Stimulated activated memory B cell treated with anti-CD40 and anti-IgM and Interleukin-4, amounts not matched to agents 10 μg/mL and 1 μg/mL and 100 μg/mL, for 72 hours (primary cell): ENCODE measurements around the gene SLC25A36.
A peak's percentile ranks its signal among the peaks of the same experiment; 100 is the strongest.
"Not testable (repeated sequence)": the region's sequence is repeated elsewhere in the genome, so short reads cannot be mapped to it uniquely, and the experiment has no call there.

Experiments used
- ATAC-seq: fragments of 150-1000 bp; cut with Tn5 transposase; 2 replicates; pipeline ENCODE4 v1.10.0; 2021
- H3K27ac Mint-ChIP-seq: one replicate; pipeline ENCODE4 v1.8.0; 2022; ENCODE audit warnings: mild to moderate bottlenecking, mixed read lengths
- H3K27me3 Mint-ChIP-seq: one replicate; pipeline ENCODE4 v1.8.0; 2022; ENCODE audit warnings: mixed read lengths
- H3K36me3 Mint-ChIP-seq: one replicate; pipeline ENCODE4 v1.8.0; 2022; ENCODE audit warnings: mixed read lengths
- H3K4me1 Mint-ChIP-seq: one replicate; pipeline ENCODE4 v1.8.0; 2022; ENCODE audit warnings: mixed read lengths
- H3K4me3 Mint-ChIP-seq: one replicate; pipeline ENCODE4 v1.8.0; 2022; ENCODE audit warnings: mild to moderate bottlenecking, moderate library complexity, mixed read lengths
- H3K9me3 Mint-ChIP-seq: one replicate; pipeline ENCODE4 v1.8.0; 2022; ENCODE audit warnings: mixed read lengths

SLC25A36 gene

DNA sequence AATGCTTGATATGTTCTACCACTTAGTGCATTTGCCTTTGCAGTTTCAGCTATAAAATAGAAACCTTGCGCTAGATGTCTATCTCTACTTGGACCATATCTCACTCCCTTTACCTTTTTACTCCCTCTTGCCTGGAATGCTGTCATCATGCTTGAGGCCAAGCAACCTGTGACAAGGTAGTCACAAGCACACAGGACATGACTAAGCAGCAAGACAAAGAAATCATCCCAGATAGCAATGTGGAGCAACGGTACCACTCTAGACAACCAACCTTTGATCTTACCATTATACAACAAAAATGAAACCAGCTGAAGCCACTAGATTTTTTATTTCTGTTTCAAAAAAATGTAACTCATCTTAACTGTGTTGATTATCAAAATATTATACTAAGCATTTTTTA, 59.0 kb downstream of the SLC25A36 start:
- no peak overlapping the region for H3K27ac Mint-ChIP-seq
- H3K9me3 Mint-ChIP-seq = no peaks in the 10 kb centered on the region
- no peak for ATAC-seq
- no peaks in the 10 kb centered on the region for H3K4me1 Mint-ChIP-seq
- H3K4me3 Mint-ChIP-seq = no peak overlapping the region
- H3K36me3 Mint-ChIP-seq = no peaks in the 10 kb centered on the region
- H3K27me3 Mint-ChIP-seq = no peaks in the 10 kb centered on the region

DNA sequence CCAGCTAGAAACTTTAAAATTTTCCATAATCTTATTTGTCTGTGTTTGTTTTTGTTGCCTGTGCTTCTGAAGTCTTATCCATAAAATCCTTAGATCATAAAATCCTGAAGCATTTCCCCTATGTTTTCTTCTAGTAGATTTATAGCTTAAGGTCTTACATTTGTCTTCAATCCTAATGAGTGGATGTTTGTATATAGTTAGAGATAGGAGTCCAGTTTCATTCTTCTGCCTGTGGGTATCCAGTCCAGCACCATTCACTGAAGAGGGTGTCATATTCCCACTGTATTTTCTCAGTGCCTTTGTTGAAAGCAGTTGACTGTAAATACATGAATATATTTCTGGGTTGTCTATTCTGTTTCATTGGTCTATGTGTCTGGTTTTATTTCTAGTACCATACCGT, 64.7 kb downstream of the SLC25A36 start:
- no peak overlapping the region for H3K27ac Mint-ChIP-seq
- no peaks in the 10 kb centered on the region for H3K36me3 Mint-ChIP-seq
- H3K27me3 Mint-ChIP-seq = peaks cover 44% of the 10 kb centered on the region
- no peak overlapping the region for H3K4me3 Mint-ChIP-seq
- no peak for ATAC-seq
- no peaks in the 10 kb centered on the region for H3K9me3 Mint-ChIP-seq
- peaks cover 2% of the 10 kb centered on the region for H3K4me1 Mint-ChIP-seq

DNA sequence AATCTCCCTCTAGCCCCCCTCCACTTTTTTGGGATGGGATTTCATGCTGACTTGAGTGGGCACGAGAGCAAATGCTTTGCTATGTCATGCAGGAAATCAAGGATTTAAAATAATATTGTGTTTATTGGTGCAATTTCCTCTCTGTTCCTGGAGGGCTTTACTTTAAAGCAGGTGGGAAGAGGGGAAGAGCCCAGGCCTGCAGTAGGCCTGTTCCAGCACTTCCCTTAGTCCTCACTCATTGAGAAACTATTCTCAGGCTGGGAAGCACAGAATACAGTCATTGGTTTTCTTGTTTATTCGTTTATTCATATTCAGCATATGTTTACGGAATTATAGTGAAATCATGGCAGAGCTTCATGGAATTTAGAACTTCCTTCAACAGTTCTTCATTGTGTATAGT, 67.9 kb downstream of the SLC25A36 start:
- Mint-ChIP-seq H3K9me3 (no peaks in the 10 kb centered on the region), H3K36me3 (no peaks in the 10 kb centered on the region), H3K4me3 (no peak overlapping the region), H3K27ac (no peak overlapping the region), H3K4me1 (peaks cover 7% of the 10 kb centered on the region), H3K27me3 (peaks cover 44% of the 10 kb centered on the region)
- no peak for ATAC-seq

DNA sequence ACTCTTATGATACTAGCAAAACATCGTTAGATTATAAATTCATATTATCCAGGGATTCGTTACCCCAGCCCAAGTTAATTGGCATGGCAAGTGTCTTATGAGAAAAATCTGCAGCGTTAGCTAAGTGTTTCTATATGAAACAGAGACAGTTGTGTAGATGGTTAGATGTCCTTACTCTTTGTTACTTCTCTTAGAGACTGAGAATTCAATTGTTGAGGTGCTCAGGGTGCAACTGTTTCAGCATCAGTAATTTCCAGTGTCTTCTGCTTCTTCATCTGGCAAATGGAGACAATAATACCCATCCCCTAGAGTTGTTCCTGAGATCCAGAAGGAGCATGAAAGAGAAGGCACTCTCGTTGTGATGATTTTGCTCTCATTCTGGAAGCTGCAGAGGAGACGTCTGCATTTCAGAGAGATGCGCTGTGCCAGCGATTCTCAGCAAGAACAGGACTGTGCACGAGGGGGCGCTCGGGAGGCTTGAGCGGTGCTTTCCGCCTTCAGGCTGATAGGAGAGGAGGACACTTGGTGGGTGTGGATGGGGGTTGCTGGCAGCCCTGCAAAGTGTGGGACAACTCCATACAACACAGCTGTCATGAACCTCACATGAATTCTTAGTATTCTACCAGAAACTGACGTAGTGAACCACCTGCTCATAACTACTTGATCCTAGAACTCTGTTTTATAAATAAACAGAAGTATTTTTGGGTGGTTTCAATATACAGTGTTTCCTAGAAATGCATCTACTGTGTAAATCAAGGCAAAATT, 69.8 kb downstream of the SLC25A36 start:
- Mint-ChIP-seq H3K9me3 (no peaks in the 10 kb centered on the region), H3K27me3 (peaks cover 45% of the 10 kb centered on the region), H3K36me3 (no peaks in the 10 kb centered on the region), H3K4me3 (no peak overlapping the region), H3K27ac (no peak overlapping the region), H3K4me1 (peaks cover 7% of the 10 kb centered on the region)
- ATAC-seq = peak; percentile 67

DNA sequence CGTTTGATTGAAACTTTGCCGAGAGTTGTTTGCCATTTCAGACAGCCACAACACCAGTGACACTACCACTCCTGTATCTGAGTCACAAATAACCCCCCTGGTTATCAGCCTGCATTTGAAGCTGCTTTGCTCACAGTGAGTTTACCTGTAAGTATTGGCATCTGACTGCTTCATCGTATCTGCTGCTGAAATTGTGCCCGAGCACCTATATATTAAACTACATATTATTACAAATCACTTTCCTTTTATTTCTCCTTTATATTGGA, 70.3 kb downstream of the SLC25A36 start:
- Mint-ChIP-seq H3K4me1 (peaks cover 7% of the 10 kb centered on the region), H3K27ac (no peak overlapping the region), H3K4me3 (no peak overlapping the region), H3K9me3 (no peaks in the 10 kb centered on the region), H3K27me3 (peaks cover 41% of the 10 kb centered on the region), H3K36me3 (no peaks in the 10 kb centered on the region)
- no peak for ATAC-seq

DNA sequence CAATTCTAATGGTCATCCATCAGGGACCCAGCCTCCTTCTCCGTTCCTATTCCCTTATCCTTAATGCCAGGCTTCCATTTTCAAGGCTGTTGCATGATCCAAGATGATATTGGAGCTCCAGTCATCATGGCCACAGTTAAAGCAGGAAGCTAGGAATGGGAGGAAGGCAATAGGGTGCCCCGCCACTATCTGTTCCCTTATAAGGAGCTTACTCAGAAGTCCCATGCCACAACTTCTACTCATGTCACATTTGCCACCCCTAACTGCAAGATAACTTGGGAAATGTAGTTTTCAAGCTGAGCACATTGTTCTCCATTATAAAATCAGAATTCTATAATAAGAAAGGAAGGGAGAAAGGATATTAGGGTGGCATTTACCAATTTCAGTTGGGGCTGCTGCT, 70.9 kb downstream of the SLC25A36 start:
- no peak overlapping the region for H3K4me3 Mint-ChIP-seq
- H3K27ac Mint-ChIP-seq = no peak overlapping the region
- peaks cover 36% of the 10 kb centered on the region for H3K27me3 Mint-ChIP-seq
- ATAC-seq = no peak
- peaks cover 8% of the 10 kb centered on the region for H3K4me1 Mint-ChIP-seq
- no peaks in the 10 kb centered on the region for H3K9me3 Mint-ChIP-seq
- H3K36me3 Mint-ChIP-seq = no peaks in the 10 kb centered on the region

DNA sequence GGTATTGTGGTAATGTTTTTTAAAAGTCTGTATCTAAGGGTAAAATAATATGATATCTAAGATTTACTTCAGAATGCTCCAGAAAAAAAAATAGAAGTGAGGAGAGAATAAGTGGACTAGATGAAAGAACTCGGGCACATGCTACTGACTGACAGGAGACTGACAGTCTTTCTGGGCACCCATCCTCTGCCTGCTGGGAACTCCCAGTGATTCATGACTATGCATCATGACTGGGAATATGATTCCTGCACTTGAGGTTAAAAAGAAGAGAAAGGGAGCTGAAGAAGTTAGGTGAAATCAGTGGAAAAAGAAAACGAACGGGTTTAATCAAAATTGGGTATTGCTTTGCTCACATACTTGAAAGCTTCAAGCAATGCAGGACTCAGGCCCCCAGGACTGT, 73.8 kb downstream of the SLC25A36 start:
- no peak overlapping the region for H3K4me3 Mint-ChIP-seq
- ATAC-seq = no peak
- no peaks in the 10 kb centered on the region for H3K36me3 Mint-ChIP-seq
- H3K4me1 Mint-ChIP-seq = peaks cover 13% of the 10 kb centered on the region
- no peak overlapping the region for H3K27ac Mint-ChIP-seq
- H3K9me3 Mint-ChIP-seq = peaks cover 4% of the 10 kb centered on the region
- H3K27me3 Mint-ChIP-seq = peaks cover 10% of the 10 kb centered on the region

DNA sequence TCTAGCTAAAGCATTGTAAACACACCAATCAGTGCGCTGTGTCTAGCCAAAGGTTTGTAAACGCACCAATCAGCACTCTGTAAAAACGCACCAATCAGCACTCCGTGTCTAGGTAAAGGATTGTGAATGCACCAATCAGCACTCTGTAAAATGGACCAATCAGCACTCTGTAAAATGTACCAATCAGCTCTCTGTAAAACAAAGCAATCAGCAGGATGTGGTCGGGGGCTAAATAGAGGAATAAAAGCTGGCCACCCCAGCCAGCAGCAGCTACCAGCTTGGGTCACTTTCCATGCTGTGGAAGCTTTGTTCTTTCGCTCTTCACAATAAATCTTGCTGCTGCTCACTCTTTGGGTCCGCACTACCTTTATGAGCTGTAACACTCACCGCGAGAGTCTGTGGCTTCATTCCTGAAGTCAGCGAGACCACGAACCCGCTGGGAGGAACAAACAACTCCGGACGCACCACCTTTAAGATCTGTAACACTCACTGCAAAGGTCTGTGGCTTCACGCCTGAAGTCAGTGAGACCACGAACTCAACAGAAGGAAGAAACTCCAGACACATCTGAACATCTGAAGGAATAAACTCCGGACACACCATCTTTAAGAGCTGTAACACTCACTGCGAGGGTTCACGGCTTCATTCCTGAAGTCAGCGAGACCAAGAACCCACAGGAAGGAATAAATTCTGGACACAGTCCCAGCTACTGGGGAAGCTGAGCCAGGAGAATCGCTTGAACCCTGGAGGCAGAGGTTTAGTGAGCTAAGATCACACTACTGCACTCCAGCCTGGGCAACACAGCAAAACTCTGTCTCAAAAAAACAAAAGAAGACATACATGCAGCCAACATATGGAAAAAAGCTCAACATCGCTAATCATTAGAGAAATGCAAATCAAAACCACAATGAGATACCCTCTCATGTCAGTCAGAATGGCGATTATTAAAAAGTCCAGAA, 76.0 kb downstream of the SLC25A36 start:
- H3K9me3 Mint-ChIP-seq, H3K27ac Mint-ChIP-seq, H3K36me3 Mint-ChIP-seq, ATAC-seq, H3K27me3 Mint-ChIP-seq, H3K4me3 Mint-ChIP-seq, H3K4me1 Mint-ChIP-seq: not testable (repeated sequence)

DNA sequence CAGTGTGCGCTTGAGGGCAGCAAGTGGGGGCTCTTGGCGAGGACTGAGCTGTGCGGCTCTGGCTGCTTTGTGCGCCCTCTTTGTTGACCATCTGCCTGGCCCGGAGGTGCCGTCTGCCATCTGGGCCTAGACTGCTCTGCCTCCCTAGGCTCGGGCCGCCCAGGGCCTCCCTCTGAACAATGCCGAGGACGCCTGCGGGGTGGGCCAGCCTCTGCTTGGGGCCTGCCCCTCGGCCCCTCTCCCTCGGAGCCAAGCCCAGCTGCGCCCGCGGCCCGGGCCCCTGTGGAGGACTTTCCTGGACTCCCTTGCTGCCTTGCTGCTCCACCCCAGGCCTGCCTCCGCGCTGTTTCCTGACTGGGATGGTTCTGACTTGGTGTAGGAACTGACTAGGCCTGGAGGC, 77.6 kb downstream of the SLC25A36 start:
- peak; percentile 52 for ATAC-seq
- no peaks in the 10 kb centered on the region for H3K36me3 Mint-ChIP-seq
- no peak overlapping the region for H3K27ac Mint-ChIP-seq
- H3K4me1 Mint-ChIP-seq = peaks cover 6% of the 10 kb centered on the region
- H3K27me3 Mint-ChIP-seq = peaks cover 8% of the 10 kb centered on the region
- no peak overlapping the region for H3K4me3 Mint-ChIP-seq
- peaks cover 4% of the 10 kb centered on the region for H3K9me3 Mint-ChIP-seq

DNA sequence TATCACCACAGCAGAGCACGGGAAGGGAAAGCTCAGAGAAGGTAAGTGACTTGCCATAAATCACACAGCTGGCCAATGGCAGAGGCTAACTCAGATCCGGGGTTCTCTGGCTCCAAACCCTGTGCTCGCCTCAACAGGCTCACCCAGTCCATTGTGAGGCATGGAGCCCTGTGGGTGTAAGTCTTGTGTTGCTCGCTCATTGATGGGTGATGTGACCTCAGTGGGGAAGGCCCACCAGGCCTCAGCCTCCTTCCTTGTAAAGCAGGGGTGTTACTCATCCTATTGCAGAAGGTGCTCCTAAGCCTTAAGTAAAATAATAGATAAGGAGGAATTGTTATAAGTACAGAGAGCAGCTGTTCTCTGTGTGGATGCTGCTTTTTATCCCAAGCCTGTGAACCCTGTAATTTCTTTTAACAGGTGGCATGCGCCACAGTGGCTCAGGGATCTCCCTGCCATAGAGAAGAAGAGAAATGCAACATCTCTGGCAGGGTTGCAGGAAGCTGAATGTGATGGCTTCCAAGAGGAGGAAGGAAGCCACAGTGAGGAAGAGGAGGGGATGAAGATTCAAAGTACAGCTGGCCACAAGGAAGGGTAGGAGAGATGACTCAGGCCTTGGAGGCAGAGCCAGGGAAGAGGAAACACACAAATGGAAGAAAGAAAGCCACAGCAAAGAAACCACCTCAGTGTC, 78.7 kb downstream of the SLC25A36 start:
- Mint-ChIP-seq H3K27me3 (peaks cover 8% of the 10 kb centered on the region), H3K36me3 (no peaks in the 10 kb centered on the region), H3K4me3 (no peak overlapping the region), H3K9me3 (peaks cover 4% of the 10 kb centered on the region), H3K4me1 (peaks cover 6% of the 10 kb centered on the region), H3K27ac (no peak overlapping the region)
- ATAC-seq = no peak

DNA sequence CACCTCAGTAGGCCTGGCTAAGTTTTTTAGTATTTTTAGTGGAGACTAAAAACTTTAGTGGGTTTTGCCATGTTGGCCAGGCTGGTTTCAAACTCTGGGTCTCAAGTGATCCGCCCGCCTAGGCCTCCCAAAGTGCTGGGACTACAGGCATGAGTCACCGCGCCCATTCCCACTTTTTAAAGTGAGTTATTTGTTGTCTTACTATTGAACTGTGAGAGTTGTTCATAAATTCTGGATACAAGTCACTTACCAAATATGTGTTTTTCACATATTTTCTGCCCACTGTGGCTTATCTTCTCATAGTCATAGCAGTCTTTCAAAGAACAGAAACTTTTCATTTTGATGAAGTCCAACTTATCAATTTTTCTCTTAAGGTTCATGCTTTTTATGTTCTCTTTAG, 79.6 kb downstream of the SLC25A36 start:
- Mint-ChIP-seq H3K4me1 (peaks cover 6% of the 10 kb centered on the region), H3K27ac (no peak overlapping the region), H3K36me3 (no peaks in the 10 kb centered on the region), H3K27me3 (peaks cover 7% of the 10 kb centered on the region), H3K9me3 (peaks cover 4% of the 10 kb centered on the region), H3K4me3 (no peak overlapping the region)
- no peak for ATAC-seq
